ENCODE data around the gene PNKP.

Gene PNKP

DNA sequence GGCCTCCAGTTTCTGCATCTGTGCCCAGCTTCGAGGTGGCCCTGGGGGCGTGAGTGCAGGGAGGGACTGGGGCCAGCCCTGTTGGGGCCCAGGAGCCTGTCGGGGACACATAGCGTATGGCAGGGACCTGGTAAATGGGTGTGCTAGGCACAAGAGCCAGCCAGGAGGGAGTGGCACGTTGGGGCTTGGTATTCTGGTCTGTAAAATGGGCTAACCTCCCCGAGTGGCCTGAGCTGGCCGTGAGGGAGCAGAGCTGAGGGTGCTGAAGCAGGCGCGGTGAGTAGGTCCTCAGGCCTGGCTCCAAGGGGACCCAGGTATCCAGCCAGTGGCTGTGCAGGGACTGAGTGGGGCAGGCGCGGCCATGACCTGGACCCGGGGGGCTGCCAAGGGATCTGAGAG, 12.1 kb downstream of the PNKP start:
- peaks cover 13% of the 10 kb centered on the region; the same call in 1 of the 2 replicates for H4K20me1 ChIP-seq (ENCODE audit: control insufficient read depth, insufficient read depth, low read depth, low read length)
- no peak overlapping the region for H3K27ac ChIP-seq (ENCODE audit: low read depth, low read length)

DNA sequence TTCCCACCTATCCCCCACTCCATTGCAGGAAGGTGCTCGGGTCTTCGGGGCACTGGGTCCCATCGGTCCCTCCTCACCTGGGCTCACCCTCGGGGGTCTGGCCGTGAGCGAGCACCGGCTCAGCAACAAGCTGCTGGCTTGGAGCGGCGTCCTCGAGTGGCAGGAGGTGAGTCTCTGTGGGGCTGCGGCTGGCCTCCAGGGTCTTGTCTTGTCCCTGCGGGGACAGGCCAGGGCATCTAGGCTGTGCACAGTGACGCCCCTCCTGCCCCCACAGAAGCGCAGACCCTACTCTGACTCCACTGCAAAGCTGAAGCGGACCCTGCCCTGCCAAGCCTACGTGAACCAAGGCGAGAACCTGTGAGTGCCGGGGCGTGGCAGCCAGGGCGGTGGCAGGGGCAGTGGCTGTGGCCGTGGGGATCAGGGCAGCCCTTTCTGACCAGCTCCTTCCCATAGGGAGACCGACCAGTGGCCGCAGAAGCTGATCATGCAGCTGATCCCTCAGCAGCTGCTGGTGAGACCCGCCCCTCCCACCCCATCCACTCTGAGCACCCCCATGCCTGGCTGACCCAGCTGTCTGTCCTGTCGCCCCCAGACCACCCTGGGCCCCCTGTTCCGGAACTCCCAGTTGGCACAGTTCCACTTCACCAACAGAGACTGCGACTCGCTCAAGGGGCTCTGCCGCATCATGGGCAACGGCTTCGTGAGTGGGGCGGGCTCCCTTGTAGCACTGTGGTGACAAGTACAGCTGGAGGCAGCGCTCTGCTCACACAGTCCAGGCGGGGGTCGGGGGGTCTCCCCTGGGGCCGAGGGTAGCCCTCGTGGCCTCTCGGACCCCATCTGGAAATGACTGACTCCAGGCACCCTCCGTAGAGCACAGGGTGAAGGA, 12.8 kb downstream of the PNKP start:
- peaks cover 30% of the 10 kb centered on the region for H3K4me1 ChIP-seq (ENCODE audit: control insufficient read depth, low read length)
- H3K9me2 ChIP-seq (replicated peaks; ENCODE audit: control insufficient read depth, low read length), result no peaks in the 10 kb centered on the region
- H4K20me1 ChIP-seq (ENCODE audit: control insufficient read depth, insufficient read depth, low read depth, low read length), result peaks cover 13% of the 10 kb centered on the region; the same call in 1 of the 2 replicates
- H3K27me3 ChIP-seq (ENCODE audit: control insufficient read depth, low read length), result no peaks in the 10 kb centered on the region; the same call in 1 of the 2 replicates
- no peaks in the 10 kb centered on the region for H3K9me3 ChIP-seq (ENCODE audit: control insufficient read depth, insufficient read depth, low read length)
- H3K4me3 ChIP-seq (ENCODE audit: low read length), result no peak overlapping the region
- H3K36me3 ChIP-seq (ENCODE audit: control insufficient read depth, low read length), result peaks cover 58% of the 10 kb centered on the region
- H3K79me2 ChIP-seq (ENCODE audit: control insufficient read depth, low read length), result peaks cover 33% of the 10 kb centered on the region
- H3F3A ChIP-seq (ENCODE audit: control insufficient read depth, insufficient read depth), result peaks cover 8% of the 10 kb centered on the region
- TF ChIP-seq EZH2phosphoT487 (IDR thresholded peaks at IDR 0.05; ENCODE audit: borderline replicate concordance, low read length), result no peak
- TF ChIP-seq, protein P1, sequence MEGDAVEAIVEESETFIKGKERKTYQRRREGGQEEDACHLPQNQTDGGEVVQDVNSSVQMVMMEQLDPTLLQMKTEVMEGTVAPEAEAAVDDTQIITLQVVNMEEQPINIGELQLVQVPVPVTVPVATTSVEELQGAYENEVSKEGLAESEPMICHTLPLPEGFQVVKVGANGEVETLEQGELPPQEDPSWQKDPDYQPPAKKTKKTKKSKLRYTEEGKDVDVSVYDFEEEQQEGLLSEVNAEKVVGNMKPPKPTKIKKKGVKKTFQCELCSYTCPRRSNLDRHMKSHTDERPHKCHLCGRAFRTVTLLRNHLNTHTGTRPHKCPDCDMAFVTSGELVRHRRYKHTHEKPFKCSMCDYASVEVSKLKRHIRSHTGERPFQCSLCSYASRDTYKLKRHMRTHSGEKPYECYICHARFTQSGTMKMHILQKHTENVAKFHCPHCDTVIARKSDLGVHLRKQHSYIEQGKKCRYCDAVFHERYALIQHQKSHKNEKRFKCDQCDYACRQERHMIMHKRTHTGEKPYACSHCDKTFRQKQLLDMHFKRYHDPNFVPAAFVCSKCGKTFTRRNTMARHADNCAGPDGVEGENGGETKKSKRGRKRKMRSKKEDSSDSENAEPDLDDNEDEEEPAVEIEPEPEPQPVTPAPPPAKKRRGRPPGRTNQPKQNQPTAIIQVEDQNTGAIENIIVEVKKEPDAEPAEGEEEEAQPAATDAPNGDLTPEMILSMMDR (IDR thresholded peaks at IDR 0.05; ENCODE audit: low read depth, low read length, poor library complexity, severe bottlenecking), result no peak
- H3K4me2 ChIP-seq (ENCODE audit: low read length), result no peak overlapping the region
- H3K27ac ChIP-seq (ENCODE audit: low read depth, low read length), result no peak overlapping the region

More for the DNA sequence above, 12.1 kb downstream of the PNKP start:
- no peak overlapping the region for H3K4me3 ChIP-seq (ENCODE audit: low read length)
- no peaks in the 10 kb centered on the region; the same call in 1 of the 2 replicates for H3K27me3 ChIP-seq (ENCODE audit: control insufficient read depth, low read length)
- H3K9me2 ChIP-seq (replicated peaks; ENCODE audit: control insufficient read depth, low read length), result no peaks in the 10 kb centered on the region
- peaks cover 33% of the 10 kb centered on the region for H3K79me2 ChIP-seq (ENCODE audit: control insufficient read depth, low read length)
- no peaks in the 10 kb centered on the region for H3K9me3 ChIP-seq (ENCODE audit: control insufficient read depth, insufficient read depth, low read length)
- peaks cover 65% of the 10 kb centered on the region for H3K36me3 ChIP-seq (ENCODE audit: control insufficient read depth, low read length)
- TF ChIP-seq, protein P1 (IDR thresholded peaks at IDR 0.05; ENCODE audit: low read depth, low read length, poor library complexity, severe bottlenecking), result no peak
- no peak for TF ChIP-seq EZH2phosphoT487 (IDR thresholded peaks at IDR 0.05; ENCODE audit: borderline replicate concordance, low read length)
- no peak overlapping the region for H3K4me2 ChIP-seq (ENCODE audit: low read length)
- H3K4me1 ChIP-seq (ENCODE audit: control insufficient read depth, low read length), result peaks cover 25% of the 10 kb centered on the region
- H3F3A ChIP-seq (ENCODE audit: control insufficient read depth, insufficient read depth), result peaks cover 8% of the 10 kb centered on the region

DNA sequence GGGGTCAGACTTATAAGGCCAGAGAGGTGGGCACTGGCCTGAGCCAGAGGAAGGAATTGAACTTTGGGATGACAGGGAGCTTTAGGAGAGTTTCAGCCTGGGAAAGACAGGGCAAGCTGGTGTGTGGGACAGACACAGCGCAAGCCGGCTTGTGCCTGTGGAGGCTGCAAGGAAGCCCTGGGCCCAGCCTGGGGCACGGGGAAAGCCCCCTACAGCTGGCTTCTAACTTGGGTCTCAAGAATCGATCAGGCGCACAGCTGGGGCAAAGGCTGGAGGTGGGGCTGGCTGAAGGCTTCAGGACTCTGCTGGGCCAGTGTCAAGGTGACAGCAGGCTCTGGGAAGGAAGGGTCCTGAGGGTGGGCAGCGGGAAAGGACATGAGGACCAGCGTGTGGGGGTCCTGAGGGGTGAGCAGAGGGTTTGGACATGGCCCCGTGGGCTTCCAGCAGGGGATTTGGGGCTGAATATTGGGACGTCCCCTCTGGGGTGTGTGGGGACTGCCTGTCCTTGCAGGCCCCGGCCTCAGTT, 13.5 kb downstream of the PNKP start:
- Histone ChIP-seq H3K36me3 (ENCODE audit: control insufficient read depth, low read length) (peaks cover 55% of the 10 kb centered on the region), H3K9me2 (replicated peaks; ENCODE audit: control insufficient read depth, low read length) (no peaks in the 10 kb centered on the region), H3K4me3 (ENCODE audit: low read length) (peak overlapping the region; percentile 17; the same call in 1 of the 2 replicates), H3K27me3 (ENCODE audit: control insufficient read depth, low read length) (no peaks in the 10 kb centered on the region; the same call in 1 of the 2 replicates), H3K9me3 (ENCODE audit: control insufficient read depth, insufficient read depth, low read length) (no peaks in the 10 kb centered on the region), H3F3A (ENCODE audit: control insufficient read depth, insufficient read depth) (peaks cover 8% of the 10 kb centered on the region), H4K20me1 (ENCODE audit: control insufficient read depth, insufficient read depth, low read depth, low read length) (peaks cover 13% of the 10 kb centered on the region; the same call in 1 of the 2 replicates), H3K4me2 (ENCODE audit: low read length) (peak overlapping the region; percentile 99), H3K27ac (ENCODE audit: low read depth, low read length) (no peak overlapping the region), H3K4me1 (ENCODE audit: control insufficient read depth, low read length) (peaks cover 33% of the 10 kb centered on the region), H3K79me2 (ENCODE audit: control insufficient read depth, low read length) (peaks cover 33% of the 10 kb centered on the region)
- TF ChIP-seq, protein P1 (IDR thresholded peaks at IDR 0.05; ENCODE audit: low read depth, low read length, poor library complexity, severe bottlenecking), result no peak
- TF ChIP-seq EZH2phosphoT487 (IDR thresholded peaks at IDR 0.05; ENCODE audit: borderline replicate concordance, low read length), result no peak
